B cell (primary cell): ENCODE data around the gene MAP3K14. TPM values are rescaled to one million over a fixed set of nuclear protein-coding genes. Genes with fewer than 3 reads are reported as not detected.

ENCODE experiments used
- ATAC-seq: fragments of 200-7000 bp; cut with Tn5 transposase; one replicate; pipeline ENCODE4 v1.10.0; 2021; ENCODE audit warnings: low read depth, mild to moderate bottlenecking, moderate number of reproducible peaks, moderate library complexity
- CTCF ChIA-PET: fragments of 350-600 bp; sonication (Branson Sonifier 250); formaldehyde crosslinking; loops from one replicate; lab custom pipeline; 2021; ENCODE audit warnings: antibody characterized with exemption, inconsistent platforms; lab: Charles Lee
- POLR2A ChIA-PET: fragments of 350-600 bp; sonication (Branson Sonifier 250); formaldehyde crosslinking; loops from one replicate; lab custom pipeline; 2021; ENCODE audit warnings: antibody characterized with exemption; lab: Charles Lee
- DNase-seq: peaks from one replicate; pipeline ENCODE4 v3.0.0; 2013
- H2AFZ ChIP-seq: 2 replicates; pipeline ENCODE4 v1.6.1; 2012; ENCODE audit warnings: mild to moderate bottlenecking, low read depth, low read length; ENCODE audit not compliant: insufficient read depth, poor library complexity, severe bottlenecking
- H3K27ac ChIP-seq, 2 donors: 1 replicate in 1 of 2; 2 replicates in 1 of 2; pipeline ENCODE4 v1.5.1; 2012 to 2013; ENCODE audit warnings: low read length in 2 of 2, mild to moderate bottlenecking in 2 of 2, moderate library complexity in 1 of 2
- H3K27me3 ChIP-seq, 4 experiments: fragments of 200-600 bp in 1 of 4; sonication (generic) in 1 of 4; replicated peaks in 1 of 4; 1 replicate in 2 of 4; 2 replicates in 2 of 4; pipeline versions ENCODE4 v1.6.1 to v1.7.0; 2013 to 2016; ENCODE audit warnings: low read length in 3 of 4, mild to moderate bottlenecking in 2 of 4, mixed read lengths in 1 of 4, moderate library complexity in 1 of 4; ENCODE audit not compliant: insufficient read depth in 4 of 4, control insufficient read depth in 3 of 4; ENCODE audit errors: control extremely low read depth in 1 of 4
- H3K36me3 ChIP-seq, 2 experiments: replicated peaks in 1 of 2; 1 replicate in 1 of 2; 2 replicates in 1 of 2; pipeline versions ENCODE4 v1.6.1 to v1.7.1; 2013; ENCODE audit warnings: low read length in 1 of 2; ENCODE audit not compliant: insufficient read depth in 2 of 2, control insufficient read depth in 1 of 2; ENCODE audit errors: control extremely low read depth in 1 of 2, extremely low read depth in 1 of 2
- H3K4me1 ChIP-seq, 2 donors: fragments of 200-600 bp in 1 of 2; sonication (generic) in 1 of 2; 1 replicate in 1 of 2; 2 replicates in 1 of 2; pipeline versions ENCODE4 v1.5.1 to v1.6.1; 2013 to 2017; ENCODE audit warnings: low read length in 2 of 2; ENCODE audit not compliant: control insufficient read depth in 2 of 2, insufficient read depth in 2 of 2
- H3K4me2 ChIP-seq: replicated peaks from 2 replicates; pipeline ENCODE3; 2012; ENCODE audit warnings: mild to moderate bottlenecking, low read depth, low read length; ENCODE audit not compliant: poor library complexity, severe bottlenecking
- H3K4me3 ChIP-seq, 5 experiments: fragments of 200-600 bp in 1 of 5; sonication (generic) in 1 of 5; 1 replicate in 3 of 5; 2 replicates in 2 of 5; pipeline versions ENCODE4 v1.5.1 to v1.7.0; 2011 to 2016; ENCODE audit warnings: low read length in 4 of 5, mild to moderate bottlenecking in 4 of 5, low read depth in 2 of 5, control low read depth in 1 of 5, moderate library complexity in 1 of 5; ENCODE audit not compliant: insufficient read depth in 1 of 5; ENCODE audit errors: control extremely low read depth in 1 of 5, extremely low read depth in 1 of 5
- H3K79me2 ChIP-seq: fragments of 200-600 bp; sonication (generic); one replicate; pipeline ENCODE4 v1.6.0; 2016; ENCODE audit warnings: low read length; ENCODE audit not compliant: control insufficient read depth, insufficient read depth
- H3K9ac ChIP-seq: fragments of 200-600 bp; sonication (generic); 2 replicates; pipeline ENCODE4 v1.6.1; 2017; ENCODE audit warnings: mild to moderate bottlenecking, low read length, moderate library complexity
- H3K9me3 ChIP-seq, 3 donors: one replicate each; pipeline versions ENCODE4 v1.6.1 to v1.7.1; 2013; ENCODE audit warnings: low read length in 2 of 3; ENCODE audit not compliant: control insufficient read depth in 2 of 3, insufficient read depth in 1 of 3; ENCODE audit errors: control extremely low read depth in 1 of 3
- H4K20me1 ChIP-seq: 2 replicates; pipeline ENCODE4 v1.6.0; 2012; ENCODE audit warnings: mild to moderate bottlenecking, low read length; ENCODE audit not compliant: insufficient read depth, control insufficient read depth, poor library complexity, severe bottlenecking
- H3K27ac Mint-ChIP-seq: one replicate; pipeline ENCODE4 v1.8.0; 2021; ENCODE audit warnings: mixed read lengths
- H3K27me3 Mint-ChIP-seq: one replicate; pipeline ENCODE4 v1.8.0; 2021; ENCODE audit warnings: mixed read lengths
- H3K4me1 Mint-ChIP-seq: one replicate; pipeline ENCODE4 v1.8.0; 2021; ENCODE audit warnings: mixed read lengths
- H3K4me3 Mint-ChIP-seq: one replicate; pipeline ENCODE4 v1.8.0; 2021; ENCODE audit warnings: mixed read lengths
- H3K9me3 Mint-ChIP-seq: one replicate; pipeline ENCODE4 v1.8.0; 2022; ENCODE audit warnings: mixed read lengths; ENCODE audit not compliant: insufficient read depth
- EZH2 ChIP-seq: IDR thresholded peaks from 2 replicates; pipeline ENCODE4 v1.6.1; 2012; ENCODE audit warnings: borderline replicate concordance, low read depth, mild to moderate bottlenecking, moderate library complexity, low read length; ENCODE audit not compliant: insufficient read depth, poor library complexity, severe bottlenecking
- WGBS: methylation state at CpG from one replicate; pipeline ENCODE4 v1.1.5; 2013; ENCODE audit warnings: missing lambda C conversion rate; ENCODE audit not compliant: insufficient coverage; 5-methylcytosine and 5-hydroxymethylcytosine counted together
- intact Hi-C: fragments of 100-400 bp; cut with micrococcal nuclease; formaldehyde crosslinking; loops from one replicate; pipeline ENCODE4 v1.10.0; 2022
- polyA plus RNA-seq: library from polyadenylated mRNA; depleted of rRNA; stranded (reverse); fragments of >200 nt; gene quantifications from 2 replicates; pipeline ENCODE4 v1.2.3, GENCODE V29; 2012
- total RNA-seq, 2 donors: library from RNA; stranded (reverse); fragments of 120-200 nt in 1 of 2; gene quantifications; 1 replicate in 1 of 2; 2 replicates in 1 of 2; pipeline versions ENCODE4 v1.2.3 to v1.2.4, GENCODE V29; 2013 to 2022
- TF ChIP-seq, protein P1 (sequence below): fragments of 200-600 bp; IDR thresholded peaks from one replicate; pipeline ENCODE4 v1.8.0; 2022; ENCODE audit warnings: antibody characterized with exemption, mild to moderate bottlenecking

MAP3K14 gene
- total and polyA plus RNA-seq, 2 donors (not counting 1 experiment from before 2014, with no cell fraction given): 66.1 to 84.1 TPM

DNA sequence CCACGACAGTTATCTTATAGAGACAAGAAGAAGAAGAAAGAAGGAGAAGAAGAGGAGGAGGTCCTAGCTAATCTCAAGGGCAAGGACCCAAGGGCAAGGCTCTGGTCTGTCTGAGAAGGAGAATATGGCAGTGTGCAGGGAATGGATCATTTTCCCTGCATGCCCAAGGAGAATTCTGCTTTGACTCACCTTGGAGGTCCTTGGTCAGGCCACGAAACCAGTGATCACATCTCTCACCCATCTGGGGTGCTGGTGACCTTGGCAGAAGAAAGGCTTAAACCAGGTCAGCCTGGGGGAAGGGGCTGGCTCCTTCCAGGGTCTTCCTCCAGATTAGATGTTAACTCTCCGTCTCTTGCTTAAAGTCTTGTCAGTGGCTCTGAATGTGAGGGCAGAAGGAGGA, 96.7 kb downstream of the MAP3K14 start:
- intact Hi-C loops: no loop called here
- Histone ChIP-seq H3K4me1 (peaks cover 29 to 47% of the 10 kb centered on the region in 2 donors), H3K27me3 (no peaks in the 10 kb centered on the region), H3K9ac (no peak overlapping the region), H3K9me3 (no peaks in the 10 kb centered on the region), H4K20me1 (no peaks in the 10 kb centered on the region), H3K79me2 (peaks cover 33% of the 10 kb centered on the region), H2AFZ (no peak overlapping the region), H3K4me3 (no peak overlapping the region), H3K27ac (peak overlapping the region in 1 of 2 donors; percentile 54), H3K36me3 (peaks cover 0 to 14% of the 10 kb centered on the region in 2 experiments), H3K4me2 (peak overlapping the region; percentile 92)
- Mint-ChIP-seq H3K27me3 (no peaks in the 10 kb centered on the region), H3K4me1 (peaks cover 43% of the 10 kb centered on the region), H3K4me3 (peak overlapping the region; percentile 86), H3K9me3 (no peaks in the 10 kb centered on the region), H3K27ac (peak overlapping the region; percentile 82)
- CTCF ChIA-PET: interaction anchor here (0.6 to 15.7 kb wide), 32 partner anchors 9 to 438 kb away, joined by 3 to 737 read pairs (median 8); partner anchors contain the start of genes ACBD4, HEXIM1 and MAP3K14
- WGBS: 100% methylated on average over 1 of the region's 3 CpGs
- POLR2A ChIA-PET: interaction anchor here (5.8 to 6.0 kb wide), 2 partner anchors 12 to 27 kb away, joined by 31 to 149 read pairs; no protein-coding TSS in a partner anchor
- no peak for TF ChIP-seq EZH2
- TF ChIP-seq, protein P1, sequence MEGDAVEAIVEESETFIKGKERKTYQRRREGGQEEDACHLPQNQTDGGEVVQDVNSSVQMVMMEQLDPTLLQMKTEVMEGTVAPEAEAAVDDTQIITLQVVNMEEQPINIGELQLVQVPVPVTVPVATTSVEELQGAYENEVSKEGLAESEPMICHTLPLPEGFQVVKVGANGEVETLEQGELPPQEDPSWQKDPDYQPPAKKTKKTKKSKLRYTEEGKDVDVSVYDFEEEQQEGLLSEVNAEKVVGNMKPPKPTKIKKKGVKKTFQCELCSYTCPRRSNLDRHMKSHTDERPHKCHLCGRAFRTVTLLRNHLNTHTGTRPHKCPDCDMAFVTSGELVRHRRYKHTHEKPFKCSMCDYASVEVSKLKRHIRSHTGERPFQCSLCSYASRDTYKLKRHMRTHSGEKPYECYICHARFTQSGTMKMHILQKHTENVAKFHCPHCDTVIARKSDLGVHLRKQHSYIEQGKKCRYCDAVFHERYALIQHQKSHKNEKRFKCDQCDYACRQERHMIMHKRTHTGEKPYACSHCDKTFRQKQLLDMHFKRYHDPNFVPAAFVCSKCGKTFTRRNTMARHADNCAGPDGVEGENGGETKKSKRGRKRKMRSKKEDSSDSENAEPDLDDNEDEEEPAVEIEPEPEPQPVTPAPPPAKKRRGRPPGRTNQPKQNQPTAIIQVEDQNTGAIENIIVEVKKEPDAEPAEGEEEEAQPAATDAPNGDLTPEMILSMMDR: no peak
- DNase-seq: peak; percentile 39
- ATAC-seq: no peak

DNA sequence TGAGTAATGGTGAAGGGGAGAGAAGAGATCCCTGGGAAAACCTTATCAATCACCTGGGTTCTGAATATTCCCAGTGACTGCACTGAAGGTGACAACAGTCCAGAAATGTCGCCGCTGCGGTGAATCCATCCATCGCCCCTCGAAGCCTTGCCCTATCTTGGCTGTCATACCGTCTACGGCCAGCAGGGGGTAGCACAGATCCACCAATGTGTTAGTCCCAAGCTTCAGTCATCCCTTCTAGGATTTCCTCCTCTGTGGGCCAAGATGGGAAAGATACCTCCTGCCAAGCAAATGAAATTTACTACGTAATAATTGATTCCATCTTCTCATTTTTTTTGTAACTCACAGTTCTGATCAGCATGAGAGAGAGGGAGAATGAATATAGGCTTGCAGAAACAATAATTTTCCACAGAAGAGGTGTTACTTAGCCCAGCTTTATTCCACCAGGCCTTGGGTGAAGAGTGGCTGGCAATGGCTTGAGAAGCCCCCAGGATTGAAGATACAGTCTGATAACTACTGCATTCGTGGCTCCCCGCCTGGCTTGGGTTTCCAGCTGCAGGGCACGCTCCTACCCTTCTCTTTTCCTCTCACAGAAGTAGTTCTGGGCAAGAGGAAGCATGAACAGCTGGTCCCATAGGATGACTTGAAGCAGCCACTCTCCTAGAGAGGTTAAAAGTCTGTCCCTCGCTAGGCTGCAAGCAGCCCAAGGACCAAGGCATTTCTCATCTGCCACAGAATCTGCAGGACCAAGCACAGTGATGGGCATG, 97.7 kb downstream of the MAP3K14 start:
- peaks cover 33% of the 10 kb centered on the region for H3K4me1 Mint-ChIP-seq
- H3K4me3 ChIP-seq: no peak overlapping the region
- intact Hi-C loops: loop anchor here (1.0 to 2.0 kb wide), 5 partner anchors 16 to 166 kb away; no protein-coding TSS in a partner anchor
- H3K79me2 ChIP-seq: peaks cover 23% of the 10 kb centered on the region
- no peak overlapping the region for H2AFZ ChIP-seq
- H3K4me1 ChIP-seq: peaks cover 19 to 37% of the 10 kb centered on the region in 2 donors
- peak overlapping the region; percentile 86 for H3K4me3 Mint-ChIP-seq
- no peak overlapping the region for H3K27ac ChIP-seq
- H3K9me3 Mint-ChIP-seq: no peaks in the 10 kb centered on the region
- no peak for TF ChIP-seq EZH2
- TF ChIP-seq, protein P1: peak; percentile 93
- peak; percentile 28 for ATAC-seq
- no peaks in the 10 kb centered on the region for H4K20me1 ChIP-seq
- WGBS: 30% methylated on average over 11 of the region's 12 CpGs
- H3K27ac Mint-ChIP-seq: peak overlapping the region; percentile 82
- peaks cover 0 to 14% of the 10 kb centered on the region in 2 experiments for H3K36me3 ChIP-seq
- ChIA-PET POLR2A (interaction anchor here (0.8 to 6.0 kb wide), 7 partner anchors 13 to 166 kb away, joined by 3 to 149 read pairs (median 4); partner anchors contain the start of gene MAP3K14), CTCF (interaction anchor here (0.6 to 15.7 kb wide), 44 partner anchors 8 to 439 kb away, joined by 3 to 737 read pairs (median 6); partner anchors contain the start of genes ACBD4, HEXIM1 and MAP3K14)
- H3K27me3 ChIP-seq: no peaks in the 10 kb centered on the region
- no peaks in the 10 kb centered on the region for H3K27me3 Mint-ChIP-seq
- H3K9ac ChIP-seq: no peak overlapping the region
- DNase-seq: peak; percentile 88
- H3K9me3 ChIP-seq: no peaks in the 10 kb centered on the region
- H3K4me2 ChIP-seq: no peak overlapping the region
